Upper lobe of right lung (tissue), 1 donor: ENCODE results near the gene TPST2. TPM values are rescaled to one million over a fixed set of nuclear protein-coding genes. Genes with fewer than 3 reads are reported as not detected.

Experiments
- ATAC-seq: fragments of 200-7000 bp; cut with Tn5 transposase; one replicate; pipeline ENCODE4 v1.9.1; 2020; ENCODE audit warnings: mild to moderate bottlenecking, moderate library complexity
- DNase-seq: peaks from one replicate; pipeline ENCODE4 v3.0.0-alpha.2; 2020
- H3K27ac ChIP-seq: fragments of 200-600 bp; one replicate; pipeline ENCODE4 v1.8.0; 2022
- H3K27me3 ChIP-seq: fragments of 200-600 bp; one replicate; pipeline ENCODE4 v1.8.0; 2022; ENCODE audit warnings: mild to moderate bottlenecking
- H3K36me3 ChIP-seq: fragments of 200-600 bp; one replicate; pipeline ENCODE4 v1.8.0; 2022
- H3K4me1 ChIP-seq: fragments of 200-600 bp; one replicate; pipeline ENCODE4 v1.8.0; 2022
- H3K4me3 ChIP-seq: fragments of 200-600 bp; one replicate; pipeline ENCODE4 v1.8.0; 2022; ENCODE audit warnings: mild to moderate bottlenecking
- H3K9me3 ChIP-seq: fragments of 200-600 bp; one replicate; pipeline ENCODE4 v1.8.0; 2022
- intact Hi-C: fragments of 100-400 bp; cut with DNase I; formaldehyde crosslinking; loops from one replicate; pipeline ENCODE4 v1.11.0; 2022
- total RNA-seq: library from RNA; stranded (reverse); fragmentation: NEBNext Ultra II Directional; extraction: Animal tissue kit (Norgen Biotek cat#: 25700); gene quantifications from one replicate; pipeline ENCODE4 v1.2.1, GENCODE V29; 2021
- TF ChIP-seq, protein P1 (sequence below): fragments of 200-600 bp; IDR thresholded peaks from one replicate; pipeline ENCODE4 v1.8.0; 2022; ENCODE audit warnings: antibody characterized with exemption
- donor health status: DM: no; HTN: yes; CAD: no; lungs with severe emphysema.

TPST2 gene
- total RNA-seq, 1 donor from 2014 or later, result 83.1 TPM

DNA sequence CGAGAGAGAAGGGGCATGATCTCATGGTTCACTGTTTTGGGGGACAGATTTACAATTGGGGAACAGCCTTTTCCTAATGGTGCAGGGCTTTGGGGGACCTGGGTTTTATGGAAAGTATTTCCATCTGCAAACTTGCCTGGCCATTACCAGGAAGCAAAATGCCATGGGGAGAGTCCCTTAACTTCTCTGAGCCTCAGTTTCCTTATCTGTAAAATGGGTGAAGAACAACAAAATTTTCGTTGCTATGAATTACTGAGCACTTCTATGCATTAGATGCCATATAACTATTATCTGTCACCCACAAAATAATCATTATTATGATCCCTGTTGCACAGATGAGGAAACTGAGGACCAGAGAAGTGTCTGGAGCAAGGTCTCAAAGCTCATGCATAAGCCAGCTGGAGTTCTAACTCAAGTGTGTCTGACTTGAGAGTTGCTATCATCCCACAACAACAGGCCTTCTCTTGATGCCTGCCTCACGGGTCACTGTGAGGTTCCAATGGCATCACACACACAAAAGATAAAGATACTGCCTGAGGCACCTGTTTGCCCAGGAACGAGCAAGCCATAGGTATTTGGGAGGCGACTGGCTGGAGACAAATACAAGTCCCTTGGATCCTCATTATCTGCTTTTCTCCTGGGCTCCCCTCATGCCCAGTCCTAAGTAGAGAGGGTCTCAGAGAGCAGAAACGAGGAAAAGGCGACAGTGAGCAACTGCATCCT, 15.8 kb downstream of the TPST2 start:
- Histone ChIP-seq H3K36me3 (no peaks in the 10 kb centered on the region), H3K9me3 (no peaks in the 10 kb centered on the region), H3K27me3 (no peaks in the 10 kb centered on the region), H3K4me3 (no peak overlapping the region), H3K27ac (peak overlapping the region; percentile 8), H3K4me1 (peaks cover 47% of the 10 kb centered on the region)
- TF ChIP-seq, protein P1, sequence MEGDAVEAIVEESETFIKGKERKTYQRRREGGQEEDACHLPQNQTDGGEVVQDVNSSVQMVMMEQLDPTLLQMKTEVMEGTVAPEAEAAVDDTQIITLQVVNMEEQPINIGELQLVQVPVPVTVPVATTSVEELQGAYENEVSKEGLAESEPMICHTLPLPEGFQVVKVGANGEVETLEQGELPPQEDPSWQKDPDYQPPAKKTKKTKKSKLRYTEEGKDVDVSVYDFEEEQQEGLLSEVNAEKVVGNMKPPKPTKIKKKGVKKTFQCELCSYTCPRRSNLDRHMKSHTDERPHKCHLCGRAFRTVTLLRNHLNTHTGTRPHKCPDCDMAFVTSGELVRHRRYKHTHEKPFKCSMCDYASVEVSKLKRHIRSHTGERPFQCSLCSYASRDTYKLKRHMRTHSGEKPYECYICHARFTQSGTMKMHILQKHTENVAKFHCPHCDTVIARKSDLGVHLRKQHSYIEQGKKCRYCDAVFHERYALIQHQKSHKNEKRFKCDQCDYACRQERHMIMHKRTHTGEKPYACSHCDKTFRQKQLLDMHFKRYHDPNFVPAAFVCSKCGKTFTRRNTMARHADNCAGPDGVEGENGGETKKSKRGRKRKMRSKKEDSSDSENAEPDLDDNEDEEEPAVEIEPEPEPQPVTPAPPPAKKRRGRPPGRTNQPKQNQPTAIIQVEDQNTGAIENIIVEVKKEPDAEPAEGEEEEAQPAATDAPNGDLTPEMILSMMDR, result no peak
- no peak for ATAC-seq
- intact Hi-C loops, result no loop called here
- no peak for DNase-seq

DNA sequence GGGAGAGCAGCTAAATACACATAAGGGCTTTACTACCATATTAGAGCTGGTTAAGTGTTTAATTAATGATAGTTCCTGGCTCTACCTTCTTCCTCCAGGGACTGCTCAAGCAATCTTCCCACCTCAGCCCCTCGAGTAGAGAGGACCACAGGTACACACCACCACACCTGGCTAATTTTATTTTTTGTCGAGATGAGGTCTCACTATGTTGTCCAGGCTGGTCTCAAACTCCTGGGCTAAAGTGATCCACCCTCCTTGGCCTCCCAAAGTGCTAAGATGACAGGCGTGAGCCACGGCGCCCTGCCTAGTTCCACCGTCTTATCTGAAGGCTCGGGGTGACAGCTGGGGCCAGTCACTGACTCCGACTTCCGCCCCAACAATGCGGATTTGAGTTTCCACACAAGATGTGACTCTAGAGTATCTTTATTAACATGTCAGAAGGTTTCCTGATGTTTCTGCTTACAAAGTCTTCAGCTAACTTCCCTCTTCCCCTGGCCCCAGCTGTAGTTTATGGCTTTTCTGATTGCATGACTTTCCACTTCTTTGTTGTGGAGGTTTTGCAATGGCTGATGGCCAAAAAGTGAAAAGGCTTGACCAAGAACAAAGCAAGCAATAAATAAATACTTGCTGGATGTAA, 16.8 kb downstream of the TPST2 start:
- Histone ChIP-seq H3K27ac (peak overlapping the region; percentile 51), H3K9me3 (no peaks in the 10 kb centered on the region), H3K4me1 (peaks cover 40% of the 10 kb centered on the region), H3K4me3 (no peak overlapping the region), H3K36me3 (no peaks in the 10 kb centered on the region), H3K27me3 (no peaks in the 10 kb centered on the region)
- intact Hi-C loops, result no loop called here
- peak; percentile 75 for DNase-seq
- TF ChIP-seq, protein P1, result no peak
- peak; percentile 88 for ATAC-seq

DNA sequence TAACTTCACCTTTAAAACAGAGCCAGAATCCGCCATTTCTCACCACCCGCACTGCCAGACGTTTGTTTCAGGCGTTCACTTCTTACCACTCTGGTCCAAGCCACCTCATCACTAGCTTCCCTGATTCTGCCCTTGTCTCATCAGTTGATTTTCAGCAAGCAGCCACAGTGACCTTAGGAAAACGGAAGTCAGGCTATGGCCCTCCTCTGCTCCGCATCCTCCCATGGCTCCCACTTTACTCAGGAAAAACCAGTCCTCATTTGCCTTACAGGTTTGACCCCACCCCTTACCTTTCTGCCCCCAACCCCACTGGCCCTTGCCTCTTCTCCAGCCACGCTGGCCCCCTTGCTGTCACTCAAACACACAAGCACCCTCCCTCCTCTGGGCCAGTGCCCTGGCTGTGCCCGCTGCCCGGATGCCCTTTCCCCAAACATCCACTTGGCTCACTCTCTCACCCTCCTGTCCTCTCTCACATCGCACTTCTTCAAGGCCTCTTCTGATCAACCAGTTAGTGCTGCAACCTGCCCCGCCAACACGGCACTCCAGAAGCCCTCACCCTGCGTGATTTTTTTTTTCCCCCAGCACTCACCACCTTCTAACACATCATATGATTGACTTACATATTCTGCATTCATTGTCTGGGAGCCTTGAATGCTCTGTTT, 18.9 kb downstream of the TPST2 start:
- Histone ChIP-seq H3K4me1 (peaks cover 35% of the 10 kb centered on the region), H3K27me3 (no peaks in the 10 kb centered on the region), H3K27ac (no peak overlapping the region), H3K36me3 (no peaks in the 10 kb centered on the region), H3K9me3 (no peaks in the 10 kb centered on the region), H3K4me3 (no peak overlapping the region)
- TF ChIP-seq, protein P1, result no peak
- DNase-seq (no peak), ATAC-seq (no peak)
- intact Hi-C loops, result no loop called here

DNA sequence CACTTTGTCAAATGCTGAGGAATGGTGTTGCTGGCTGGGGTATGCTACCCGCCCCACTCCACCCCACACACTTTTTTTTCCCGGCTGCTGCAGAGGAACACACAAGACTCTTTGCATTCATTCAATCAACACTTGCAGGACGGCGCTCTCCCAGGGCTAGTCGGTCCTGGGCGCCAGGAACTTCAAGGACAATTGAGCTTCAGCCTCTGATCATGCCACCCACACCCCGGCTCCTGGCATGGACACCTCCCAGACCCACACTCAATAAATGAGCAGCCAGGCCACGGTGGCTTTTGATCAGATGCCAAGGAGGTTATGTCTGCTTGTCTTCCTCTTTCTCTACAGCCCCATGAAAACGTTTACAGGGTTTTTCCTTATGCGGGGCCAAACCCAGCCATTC, 19.8 kb downstream of the TPST2 start:
- ATAC-seq, result peak; percentile 35
- Histone ChIP-seq H3K36me3 (peaks cover 2% of the 10 kb centered on the region), H3K27me3 (no peaks in the 10 kb centered on the region), H3K9me3 (no peaks in the 10 kb centered on the region), H3K4me3 (no peak overlapping the region), H3K27ac (no peak overlapping the region), H3K4me1 (peaks cover 32% of the 10 kb centered on the region)
- TF ChIP-seq, protein P1, result no peak
- no peak for DNase-seq
- intact Hi-C loops, result no loop called here

DNA sequence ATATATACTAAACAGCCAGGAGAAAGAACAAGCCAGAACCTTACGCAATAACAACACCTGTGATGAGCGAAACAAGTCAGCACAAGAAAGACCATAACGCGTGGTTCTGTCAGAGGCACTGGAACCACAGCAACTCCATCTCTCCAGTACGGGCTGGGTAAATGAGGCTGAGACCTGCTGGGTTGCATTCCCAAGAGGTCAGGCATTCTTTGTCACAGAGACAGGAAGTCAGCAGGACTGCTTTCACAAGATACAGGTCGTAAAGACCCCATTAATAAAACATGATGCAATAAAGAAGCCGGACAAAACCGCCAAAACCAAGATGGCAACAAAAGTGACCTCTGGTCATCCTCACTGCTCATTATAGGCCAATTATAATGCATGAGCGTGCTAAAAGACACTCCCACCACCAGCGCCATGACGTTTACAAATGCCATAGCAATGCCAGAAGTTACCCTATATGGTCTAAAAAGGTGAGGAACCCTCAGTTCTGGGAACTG, 21.7 kb downstream of the TPST2 start:
- H3K36me3 ChIP-seq, result peaks cover 8% of the 10 kb centered on the region
- intact Hi-C loops, result no loop called here
- no peaks in the 10 kb centered on the region for H3K27me3 ChIP-seq
- H3K27ac ChIP-seq, result no peak overlapping the region
- peaks cover 25% of the 10 kb centered on the region for H3K4me1 ChIP-seq
- no peak overlapping the region for H3K4me3 ChIP-seq
- ATAC-seq (no peak), DNase-seq (no peak)
- H3K9me3 ChIP-seq, result no peaks in the 10 kb centered on the region
- TF ChIP-seq, protein P1, result no peak
